Activated naive CD4-positive, alpha-beta T cell treated with anti-CD3 and anti-CD28 coated beads, Interleukin-2, amount 10 ng/mL, durations not matched to agents 7 days and 5 days (primary cell): Measurements from ENCODE around the gene CLMP.

Experiments used
- CTCF ChIA-PET: fragments of 350-600 bp; sonication (Branson Sonifier 250); formaldehyde crosslinking; loops from one replicate; lab custom pipeline; 2021; ENCODE audit warnings: antibody characterized with exemption; lab: Charles Lee
- DNase-seq: peaks from one replicate; pipeline ENCODE4 v3.0.0-alpha.2; 2020
- H3K27ac Mint-ChIP-seq: one replicate; pipeline ENCODE4 v1.8.0; 2021; ENCODE audit warnings: mild to moderate bottlenecking, moderate library complexity, mixed read lengths
- H3K27me3 Mint-ChIP-seq: one replicate; pipeline ENCODE4 v1.8.0; 2021; ENCODE audit warnings: mild to moderate bottlenecking, mixed read lengths
- H3K36me3 Mint-ChIP-seq: one replicate; pipeline ENCODE4 v1.8.0; 2021; ENCODE audit warnings: mixed read lengths
- H3K4me1 Mint-ChIP-seq: one replicate; pipeline ENCODE4 v1.8.0; 2021; ENCODE audit warnings: mixed read lengths
- H3K4me3 Mint-ChIP-seq: one replicate; pipeline ENCODE4 v1.8.0; 2021; ENCODE audit warnings: mild to moderate bottlenecking, moderate library complexity, mixed read lengths
- H3K9me3 Mint-ChIP-seq: one replicate; pipeline ENCODE4 v1.8.0; 2021; ENCODE audit warnings: mixed read lengths

CLMP gene

GRCh38 chr11:123195188-123196059 lies at the start of gene CLMP:
Gene CLMP, minus strand, starts transcription at chr11:123195248. Its CDS starts 308 bp downstream, at chr11:123194940.
- CTCF ChIA-PET: no interaction called here
- peaks cover 36% of the 10 kb centered on the region for H3K4me1 Mint-ChIP-seq
- peaks cover 7% of the 10 kb centered on the region for H3K9me3 Mint-ChIP-seq
- H3K4me3 Mint-ChIP-seq: peak within 1 kb of the TSS; percentile 63
- peaks cover 85% of the 10 kb centered on the region for H3K27me3 Mint-ChIP-seq
- no peak within 1 kb of the TSS for H3K27ac Mint-ChIP-seq
- DNase-seq: peak; percentile 29
- peaks cover 5% of the 10 kb centered on the region for H3K36me3 Mint-ChIP-seq

GRCh38 chr11:123241874-123242543 lies 47.0 kb upstream of the CLMP start:
- no peak overlapping the region for H3K27ac Mint-ChIP-seq
- no peak for DNase-seq
- peaks cover 17% of the 10 kb centered on the region for H3K27me3 Mint-ChIP-seq
- no peaks in the 10 kb centered on the region for H3K36me3 Mint-ChIP-seq
- H3K9me3 Mint-ChIP-seq: no peaks in the 10 kb centered on the region
- H3K4me3 Mint-ChIP-seq: no peak overlapping the region
- peaks cover 5% of the 10 kb centered on the region for H3K4me1 Mint-ChIP-seq
- CTCF ChIA-PET: interaction anchor here (1.3 to 1.9 kb wide), 2 partner anchors 132 to 134 kb away, joined by 4 to 5 read pairs; no protein-coding TSS in a partner anchor

GRCh38 chr11:123241294-123241693 lies 46.2 kb upstream of the CLMP start:
- CTCF ChIA-PET: interaction anchor here (1.3 to 1.9 kb wide), 2 partner anchors 131 to 133 kb away, joined by 4 to 5 read pairs; no protein-coding TSS in a partner anchor
- Mint-ChIP-seq H3K27ac (no peak overlapping the region), H3K36me3 (no peaks in the 10 kb centered on the region), H3K27me3 (peaks cover 17% of the 10 kb centered on the region), H3K4me3 (no peak overlapping the region), H3K9me3 (no peaks in the 10 kb centered on the region), H3K4me1 (peaks cover 2% of the 10 kb centered on the region)
- no peak for DNase-seq

- peaks cover 18% of the 10 kb centered on the region for H3K4me1 Mint-ChIP-seq
- H3K9me3 Mint-ChIP-seq: no peaks in the 10 kb centered on the region
- no peak overlapping the region for H3K27ac Mint-ChIP-seq
- H3K4me3 Mint-ChIP-seq: no peak overlapping the region
- H3K27me3 Mint-ChIP-seq: peaks cover 17% of the 10 kb centered on the region
- CTCF ChIA-PET: interaction anchor here (0.6 to 2.4 kb wide), 8 partner anchors 8 to 131 kb away, joined by 3 to 11 read pairs (median 4); no protein-coding TSS in a partner anchor
- H3K36me3 Mint-ChIP-seq: no peaks in the 10 kb centered on the region
- DNase-seq: no peak
These were observed 44.4 kb upstream of the CLMP start for GRCh38 chr11:123239191-123240150.

DNA sequence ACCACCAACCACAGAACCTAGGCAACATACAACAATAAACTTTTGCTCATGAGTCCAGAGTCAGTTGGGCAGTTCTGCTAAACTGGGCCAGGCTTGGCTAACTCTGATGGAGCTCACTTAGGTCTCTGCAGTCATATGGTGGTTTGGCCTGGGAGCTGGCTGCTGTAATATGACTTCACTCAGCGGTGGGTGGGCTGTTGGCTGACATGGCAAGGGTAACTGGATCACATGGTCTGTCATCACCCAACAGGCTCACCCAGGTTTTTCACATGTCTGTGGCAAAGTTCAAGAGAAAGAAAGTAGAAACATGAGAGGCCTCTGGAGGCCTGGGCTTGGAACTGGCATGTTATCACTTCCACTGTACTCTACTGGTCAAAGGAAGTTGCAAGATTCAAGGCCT lies 43.2 kb upstream of the CLMP start:
- no peak overlapping the region for H3K4me3 Mint-ChIP-seq
- no peak overlapping the region for H3K27ac Mint-ChIP-seq
- CTCF ChIA-PET: interaction anchor here (1.1 to 2.4 kb wide), 5 partner anchors 9 to 129 kb away, joined by 3 to 11 read pairs (median 3); no protein-coding TSS in a partner anchor
- H3K9me3 Mint-ChIP-seq: no peaks in the 10 kb centered on the region
- DNase-seq: no peak
- peaks cover 12% of the 10 kb centered on the region for H3K27me3 Mint-ChIP-seq
- H3K4me1 Mint-ChIP-seq: peaks cover 26% of the 10 kb centered on the region
- H3K36me3 Mint-ChIP-seq: peaks cover 3% of the 10 kb centered on the region

DNA sequence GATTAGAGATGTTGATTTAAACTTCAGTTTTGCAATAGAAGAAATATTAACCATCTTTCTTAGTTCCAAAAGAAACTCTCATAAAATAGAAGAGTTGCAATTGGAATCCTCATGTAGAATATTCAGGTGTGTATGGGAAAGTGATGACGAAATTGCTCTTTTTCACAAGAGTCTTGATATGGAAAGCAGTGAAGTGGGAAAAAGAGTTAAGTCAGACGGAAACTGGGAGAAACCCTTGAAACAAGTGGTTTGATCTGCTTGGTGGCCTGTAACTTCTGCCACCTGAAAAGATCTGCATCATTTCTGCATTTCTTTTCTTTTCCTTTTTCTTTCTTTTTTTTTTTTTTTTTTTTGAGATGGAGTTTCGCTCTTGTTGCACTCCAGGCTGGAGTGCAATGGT lies 41.8 kb upstream of the CLMP start:
- Mint-ChIP-seq H3K4me3 (no peak overlapping the region), H3K9me3 (no peaks in the 10 kb centered on the region), H3K36me3 (peaks cover 7% of the 10 kb centered on the region), H3K4me1 (peaks cover 36% of the 10 kb centered on the region), H3K27me3 (peaks cover 11% of the 10 kb centered on the region), H3K27ac (no peak overlapping the region)
- CTCF ChIA-PET: interaction anchor here (0.8 to 2.4 kb wide), 2 partner anchors 10 to 24 kb away, joined by 5 to 11 read pairs; no protein-coding TSS in a partner anchor
- no peak for DNase-seq

DNA sequence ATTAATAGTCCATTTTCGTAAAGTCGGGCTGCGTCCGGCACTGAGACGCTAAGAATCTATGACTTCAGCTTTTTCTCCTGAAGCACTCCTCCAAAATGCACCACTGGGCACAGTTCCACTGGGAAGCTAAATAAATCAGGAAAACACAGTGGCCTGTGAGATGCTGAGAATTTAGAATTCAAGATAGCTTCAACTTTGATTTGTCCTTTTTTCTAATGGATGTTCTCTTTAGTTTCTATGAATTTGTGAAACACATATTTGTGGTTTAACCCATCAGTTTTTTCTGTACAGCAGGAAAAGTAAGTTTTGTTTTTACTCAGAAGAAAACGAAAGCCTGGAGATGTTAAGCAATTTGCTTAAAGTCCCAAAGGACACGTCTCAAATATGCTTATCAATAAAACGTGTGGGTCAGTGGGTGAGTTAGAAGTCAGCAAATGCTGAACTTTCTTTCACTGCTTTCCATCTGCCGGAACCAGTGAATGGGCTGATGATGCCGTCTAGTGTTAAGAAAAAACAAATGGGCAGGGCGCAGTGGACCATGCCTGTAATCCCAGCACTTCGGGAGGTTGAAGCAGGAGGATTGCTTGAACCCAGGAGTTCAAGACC lies 40.7 kb upstream of the CLMP start:
- Mint-ChIP-seq H3K4me3 (no peak overlapping the region), H3K4me1 (peaks cover 39% of the 10 kb centered on the region), H3K36me3 (peaks cover 10% of the 10 kb centered on the region), H3K9me3 (no peaks in the 10 kb centered on the region), H3K27ac (no peak overlapping the region), H3K27me3 (peaks cover 6% of the 10 kb centered on the region)
- CTCF ChIA-PET: interaction anchor here (0.6 to 1.5 kb wide), 4 partner anchors 11 to 38 kb away, joined by 3 to 7 read pairs (median 3); no protein-coding TSS in a partner anchor
- no peak for DNase-seq

DNA sequence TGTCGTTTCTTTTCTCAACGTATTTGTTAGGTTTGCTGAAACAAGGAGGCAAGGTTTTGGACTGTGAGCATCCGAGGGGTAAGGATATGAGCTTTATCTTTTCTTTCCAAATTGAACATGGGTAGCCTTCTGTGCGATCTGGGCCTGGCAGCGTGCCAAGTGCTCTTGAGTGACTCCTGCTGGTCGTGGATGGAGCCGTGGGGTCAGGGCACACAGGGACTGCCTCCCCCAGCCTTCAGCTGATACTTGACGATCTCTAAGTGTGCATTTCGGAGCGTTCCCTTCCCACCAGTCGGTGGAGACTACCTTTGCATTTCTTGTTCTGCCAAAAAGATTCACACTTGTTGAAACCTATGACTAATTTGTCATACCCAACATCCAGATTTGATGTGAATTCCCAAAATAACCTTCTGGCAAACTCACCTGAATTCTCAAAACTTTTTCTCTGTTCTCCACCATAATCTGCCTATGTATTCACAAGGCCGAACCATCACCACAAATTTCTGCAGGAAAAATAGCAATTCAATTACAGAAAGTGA lies 40.1 kb upstream of the CLMP start:
- H3K4me1 Mint-ChIP-seq: peaks cover 39% of the 10 kb centered on the region
- H3K27me3 Mint-ChIP-seq: peaks cover 10% of the 10 kb centered on the region
- DNase-seq: peak; percentile 44
- H3K9me3 Mint-ChIP-seq: no peaks in the 10 kb centered on the region
- CTCF ChIA-PET: interaction anchor here (1.0 to 1.5 kb wide), 3 partner anchors 11 to 28 kb away, joined by 3 to 7 read pairs (median 3); no protein-coding TSS in a partner anchor
- H3K36me3 Mint-ChIP-seq: peaks cover 10% of the 10 kb centered on the region
- no peak overlapping the region for H3K4me3 Mint-ChIP-seq
- H3K27ac Mint-ChIP-seq: peak overlapping the region; percentile 13

GRCh38 chr11:123233975-123234334 lies 38.9 kb upstream of the CLMP start:
- DNase-seq: no peak
- H3K4me3 Mint-ChIP-seq: no peak overlapping the region
- peak overlapping the region; percentile 93 for H3K27ac Mint-ChIP-seq
- H3K9me3 Mint-ChIP-seq: no peaks in the 10 kb centered on the region
- peaks cover 13% of the 10 kb centered on the region for H3K27me3 Mint-ChIP-seq
- peaks cover 39% of the 10 kb centered on the region for H3K4me1 Mint-ChIP-seq
- CTCF ChIA-PET: interaction anchor here (0.8 to 4.7 kb wide), 2 partner anchors 13 to 179 kb away, joined by 6 to 23 read pairs; no protein-coding TSS in a partner anchor
- H3K36me3 Mint-ChIP-seq: peaks cover 10% of the 10 kb centered on the region

DNA sequence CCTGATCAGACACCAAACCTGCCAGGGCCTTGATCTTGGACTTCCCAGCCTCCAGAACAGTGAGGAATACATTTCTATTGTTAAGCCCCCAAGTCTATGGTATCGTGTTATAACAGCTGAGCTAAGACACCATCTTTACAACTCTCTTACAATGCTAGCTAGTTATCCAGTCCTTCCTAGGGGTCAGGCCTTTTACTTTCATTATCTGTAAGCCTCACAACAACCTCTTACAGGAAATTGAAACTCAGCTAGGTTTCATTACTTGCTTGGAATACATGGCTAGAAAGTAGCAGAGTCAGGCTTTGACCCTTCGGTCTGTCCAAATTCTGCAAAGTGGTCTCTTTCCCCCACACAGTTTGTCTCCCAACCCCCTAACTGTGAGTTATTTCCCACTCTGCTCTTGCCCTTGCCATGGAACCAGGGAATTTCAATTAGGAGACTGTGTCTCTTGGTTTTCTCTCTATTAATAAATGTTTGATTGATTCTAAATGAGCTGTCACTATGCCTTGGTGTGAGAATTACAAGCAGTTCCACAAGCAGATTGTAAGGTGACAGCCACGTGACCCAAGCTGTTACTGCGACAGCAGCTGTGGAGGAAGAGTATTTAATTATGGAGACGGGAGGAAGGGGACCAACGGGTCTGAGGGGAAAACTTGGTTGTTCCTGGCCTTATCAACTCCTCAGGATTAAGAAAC lies 38.4 kb upstream of the CLMP start:
- no peak for DNase-seq
- Mint-ChIP-seq H3K4me3 (no peak overlapping the region), H3K27me3 (peaks cover 18% of the 10 kb centered on the region), H3K36me3 (peaks cover 10% of the 10 kb centered on the region), H3K27ac (peak overlapping the region; percentile 93), H3K4me1 (peaks cover 39% of the 10 kb centered on the region), H3K9me3 (no peaks in the 10 kb centered on the region)
- CTCF ChIA-PET: interaction anchor here (0.7 to 4.7 kb wide), 6 partner anchors 12 to 212 kb away, joined by 3 to 23 read pairs (median 3); no protein-coding TSS in a partner anchor

DNA sequence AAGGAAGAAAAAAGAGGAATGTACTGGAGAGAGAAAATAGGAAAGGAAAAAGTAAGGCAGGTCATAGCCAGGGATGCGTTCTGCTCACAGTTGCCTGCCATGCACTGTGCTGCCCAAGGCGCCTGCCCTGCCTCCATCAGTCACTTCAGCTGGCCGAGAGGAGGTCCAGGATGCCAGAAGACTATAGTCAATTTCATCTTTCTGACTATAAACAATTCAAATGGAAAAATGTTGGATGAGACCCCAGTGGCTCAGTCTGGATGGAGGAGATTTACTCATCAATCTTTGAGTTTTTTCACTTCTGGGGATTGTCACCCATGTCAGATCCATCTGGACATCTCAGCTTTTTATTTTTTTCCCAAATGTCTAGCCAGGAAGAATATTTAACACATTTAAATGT lies 36.7 kb upstream of the CLMP start:
- H3K4me1 Mint-ChIP-seq: peaks cover 39% of the 10 kb centered on the region
- no peaks in the 10 kb centered on the region for H3K9me3 Mint-ChIP-seq
- H3K4me3 Mint-ChIP-seq: no peak overlapping the region
- no peak for DNase-seq
- H3K27ac Mint-ChIP-seq: no peak overlapping the region
- peaks cover 27% of the 10 kb centered on the region for H3K27me3 Mint-ChIP-seq
- CTCF ChIA-PET: interaction anchor here (1.1 to 4.7 kb wide), 3 partner anchors 15 to 120 kb away, joined by 3 to 23 read pairs (median 3); no protein-coding TSS in a partner anchor
- H3K36me3 Mint-ChIP-seq: peaks cover 10% of the 10 kb centered on the region

DNA sequence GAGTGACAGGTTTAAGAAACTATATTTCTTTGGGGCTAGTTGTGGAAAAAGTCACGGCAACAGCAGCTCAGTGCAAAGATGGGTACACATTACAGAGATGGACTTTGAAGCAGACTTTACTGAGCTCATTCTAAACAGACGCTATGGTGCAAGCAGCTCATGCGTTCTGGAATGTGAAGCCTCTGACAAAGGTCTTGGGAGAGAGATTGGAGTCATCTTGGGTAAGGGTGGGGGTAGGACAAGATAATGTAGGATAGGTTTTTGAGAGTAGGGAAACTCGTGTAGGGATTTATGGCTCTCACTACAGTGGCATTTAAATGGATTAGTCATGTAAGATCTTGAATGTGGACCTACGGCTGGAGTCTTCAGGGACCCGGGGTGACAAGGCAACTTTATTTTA lies 36.2 kb upstream of the CLMP start:
- Mint-ChIP-seq H3K27ac (no peak overlapping the region), H3K4me3 (no peak overlapping the region), H3K4me1 (peaks cover 39% of the 10 kb centered on the region), H3K9me3 (no peaks in the 10 kb centered on the region), H3K27me3 (peaks cover 28% of the 10 kb centered on the region), H3K36me3 (peaks cover 10% of the 10 kb centered on the region)
- no peak for DNase-seq
- CTCF ChIA-PET: interaction anchor here (1.3 to 4.7 kb wide), 2 partner anchors 16 to 30 kb away, joined by 3 to 23 read pairs; no protein-coding TSS in a partner anchor
